Fibroblast of the aortic adventitia (primary cell): Measurements from ENCODE around the gene LRRC61. TPM values are rescaled to one million over a fixed set of nuclear protein-coding genes. Genes with fewer than 3 reads are reported as not detected.

Experiments used
- DNase-seq: peaks from one replicate; pipeline ENCODE4 v3.0.0-alpha.2; 2010; ENCODE audit warnings: low read depth
- H3K4me3 ChIP-seq: 2 replicates; pipeline ENCODE4 v1.5.1; 2011; ENCODE audit warnings: low read depth, mild to moderate bottlenecking, control low read depth, low read length, moderate library complexity
- CTCF ChIP-seq: IDR thresholded peaks from 2 replicates; pipeline ENCODE4 v1.5.1; 2011; ENCODE audit warnings: mild to moderate bottlenecking, low read length, control low read depth, inconsistent platforms; ENCODE audit not compliant: insufficient read depth
- total RNA-seq: library from RNA; depleted of rRNA; stranded (reverse); fragments of >200 nt; gene quantifications from 2 replicates; pipeline ENCODE4 v1.2.3, GENCODE V29; 2012; ENCODE audit warnings: low replicate concordance

Gene LRRC61
- total RNA-seq, 1 donor = 0.09 TPM

GRCh38 chr7:150343225-150343624, 20.1 kb downstream of the LRRC61 start:
- no peak for TF ChIP-seq CTCF
- no peak overlapping the region for H3K4me3 ChIP-seq
- DNase-seq = no peak

- H3K4me3 ChIP-seq = no peak overlapping the region
- no peak for TF ChIP-seq CTCF
- DNase-seq = no peak
Measured at GRCh38 chr7:150344299-150344698, 21.1 kb downstream of the LRRC61 start.

GRCh38 chr7:150345012-150345411, 21.9 kb downstream of the LRRC61 start:
- no peak for TF ChIP-seq CTCF
- no peak for DNase-seq
- no peak overlapping the region for H3K4me3 ChIP-seq

GRCh38 chr7:150346922-150347321, 23.8 kb downstream of the LRRC61 start:
- no peak overlapping the region for H3K4me3 ChIP-seq
- TF ChIP-seq CTCF = no peak
- no peak for DNase-seq

GRCh38 chr7:150351587-150352194, 28.5 kb downstream of the LRRC61 start:
- no peak for DNase-seq
- H3K4me3 ChIP-seq = no peak overlapping the region
- no peak for TF ChIP-seq CTCF

- TF ChIP-seq CTCF = no peak
- no peak overlapping the region for H3K4me3 ChIP-seq
- no peak for DNase-seq
Measured at GRCh38 chr7:150355666-150356059, 32.5 kb downstream of the LRRC61 start.
